B cell (primary cell): ENCODE measurements around the gene SLC28A3.

Experiments used
- CTCF ChIP-seq: fragments of 200-600 bp; IDR thresholded peaks from one replicate; pipeline ENCODE4 v1.8.0; 2022; ENCODE audit warnings: antibody characterized with exemption, mild to moderate bottlenecking
- EZH2 ChIP-seq: IDR thresholded peaks from 2 replicates; pipeline ENCODE4 v1.6.1; 2012; ENCODE audit warnings: borderline replicate concordance, low read depth, mild to moderate bottlenecking, moderate library complexity, low read length; ENCODE audit not compliant: insufficient read depth, poor library complexity, severe bottlenecking

- no peak for TF ChIP-seq EZH2
- TF ChIP-seq CTCF = no peak
Measured at GRCh38 chr9:84314306-84314705, 26.3 kb downstream of the SLC28A3 start.
